ENCODE results near the gene ADK.

Gene ADK

GRCh38 chr10:74231375-74231774 lies 80.4 kb downstream of the ADK start:
- Histone ChIP-seq H3K9me3 (ENCODE audit: control insufficient read depth in 2 of 2, low read length in 2 of 2) (no peaks in the 10 kb centered on the region), H3K27ac (ENCODE audit: low read depth in 2 of 2, low read length in 2 of 2) (no peak overlapping the region), H3K27me3 (ENCODE audit: control insufficient read depth in 2 of 2, insufficient read depth in 2 of 2, low read length in 2 of 2) (no peaks in the 10 kb centered on the region), H3K9ac (ENCODE audit: low read depth in 1 of 2, low read length in 2 of 2) (no peak overlapping the region), H3K4me1 (ENCODE audit: control insufficient read depth in 2 of 2, insufficient read depth in 2 of 2, low read length in 2 of 2) (no peaks in the 10 kb centered on the region), H3K36me3 (ENCODE audit: control insufficient read depth in 2 of 2, insufficient read depth in 2 of 2, low read length in 2 of 2) (no peaks in the 10 kb centered on the region), H3K4me3 (ENCODE audit: low read length in 2 of 2) (no peak overlapping the region)

DNA sequence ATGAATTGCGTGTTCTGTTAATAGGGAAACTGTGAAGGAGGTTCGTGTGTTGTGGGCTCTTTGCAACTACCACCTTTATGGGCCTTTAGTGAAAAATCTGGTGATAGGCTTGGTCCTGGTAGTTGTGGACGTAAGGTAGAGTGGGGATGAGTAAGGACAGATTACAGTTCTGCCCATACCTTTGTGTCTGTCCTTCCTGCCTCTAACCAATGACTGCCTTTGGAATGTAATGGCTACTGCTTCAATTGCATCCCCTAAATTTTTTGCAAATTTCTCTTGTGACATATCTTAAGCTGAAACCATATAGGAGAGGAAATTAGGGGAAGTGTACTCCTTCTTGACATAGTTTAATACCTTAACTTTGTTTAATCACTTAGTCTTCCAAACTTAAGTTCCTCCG lies 82.3 kb downstream of the ADK start:
- H3K9me3 ChIP-seq (ENCODE audit: control insufficient read depth in 2 of 2, low read length in 2 of 2), result no peaks in the 10 kb centered on the region
- H3K27me3 ChIP-seq (ENCODE audit: control insufficient read depth in 2 of 2, insufficient read depth in 2 of 2, low read length in 2 of 2), result no peaks in the 10 kb centered on the region
- no peaks in the 10 kb centered on the region for H3K4me1 ChIP-seq (ENCODE audit: control insufficient read depth in 2 of 2, insufficient read depth in 2 of 2, low read length in 2 of 2)
- no peak overlapping the region for H3K9ac ChIP-seq (ENCODE audit: low read depth in 1 of 2, low read length in 2 of 2)
- H3K36me3 ChIP-seq (ENCODE audit: control insufficient read depth in 2 of 2, insufficient read depth in 2 of 2, low read length in 2 of 2), result no peaks in the 10 kb centered on the region
- no peak overlapping the region for H3K27ac ChIP-seq (ENCODE audit: low read depth in 2 of 2, low read length in 2 of 2)
- H3K4me3 ChIP-seq (ENCODE audit: low read length in 2 of 2), result no peak overlapping the region

DNA sequence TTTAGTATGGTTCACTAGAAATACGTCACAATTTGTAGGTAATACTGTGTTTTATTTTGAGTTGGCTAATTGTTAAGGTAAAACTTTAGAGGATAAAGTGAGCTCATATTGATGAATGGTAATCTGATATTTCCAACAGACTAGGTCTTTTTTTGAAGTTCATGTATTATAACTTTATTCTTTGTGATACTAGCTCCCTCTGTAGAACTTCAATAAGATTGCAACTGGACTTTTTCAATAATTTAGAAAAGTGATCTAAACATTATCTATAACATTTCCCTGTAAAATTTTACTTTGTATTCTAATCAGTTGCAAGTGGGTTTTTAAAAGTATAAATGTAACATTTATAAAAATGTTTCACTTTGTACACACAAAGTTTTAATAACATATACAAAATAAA lies 83.5 kb downstream of the ADK start:
- no peaks in the 10 kb centered on the region for H3K27me3 ChIP-seq (ENCODE audit: control insufficient read depth in 2 of 2, insufficient read depth in 2 of 2, low read length in 2 of 2)
- no peaks in the 10 kb centered on the region for H3K36me3 ChIP-seq (ENCODE audit: control insufficient read depth in 2 of 2, insufficient read depth in 2 of 2, low read length in 2 of 2)
- H3K9me3 ChIP-seq (ENCODE audit: control insufficient read depth in 2 of 2, low read length in 2 of 2), result no peaks in the 10 kb centered on the region
- H3K4me1 ChIP-seq (ENCODE audit: control insufficient read depth in 2 of 2, insufficient read depth in 2 of 2, low read length in 2 of 2), result no peaks in the 10 kb centered on the region
- H3K9ac ChIP-seq (ENCODE audit: low read depth in 1 of 2, low read length in 2 of 2), result no peak overlapping the region
- no peak overlapping the region for H3K27ac ChIP-seq (ENCODE audit: low read depth in 2 of 2, low read length in 2 of 2)
- H3K4me3 ChIP-seq (ENCODE audit: low read length in 2 of 2), result no peak overlapping the region

DNA sequence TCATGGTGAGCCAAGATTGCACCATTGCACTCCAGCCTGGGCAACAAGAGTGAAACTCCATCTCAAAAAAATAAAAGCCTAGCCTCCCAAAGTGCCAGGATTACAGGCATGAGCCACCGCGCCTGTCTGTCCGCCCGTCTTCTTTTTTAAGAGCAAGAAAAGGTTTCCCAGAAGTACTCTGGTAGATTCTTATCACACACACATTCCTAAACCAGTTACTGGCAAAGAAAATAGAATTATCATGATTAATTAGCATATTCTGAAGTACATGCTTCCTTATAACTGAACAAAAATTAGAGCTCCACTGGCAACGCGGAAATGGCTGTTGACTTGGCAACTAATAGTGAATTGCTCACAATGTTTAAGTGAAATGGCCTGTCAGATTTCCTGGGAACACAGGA lies 87.0 kb downstream of the ADK start:
- H3K9ac ChIP-seq (ENCODE audit: low read depth in 1 of 2, low read length in 2 of 2), result no peak overlapping the region
- no peaks in the 10 kb centered on the region for H3K9me3 ChIP-seq (ENCODE audit: control insufficient read depth in 2 of 2, low read length in 2 of 2)
- peaks cover 0 to 4% of the 10 kb centered on the region in 2 donors for H3K36me3 ChIP-seq (ENCODE audit: control insufficient read depth in 2 of 2, insufficient read depth in 2 of 2, low read length in 2 of 2)
- H3K27ac ChIP-seq (ENCODE audit: low read depth in 2 of 2, low read length in 2 of 2), result no peak overlapping the region
- H3K4me1 ChIP-seq (ENCODE audit: control insufficient read depth in 2 of 2, insufficient read depth in 2 of 2, low read length in 2 of 2), result peaks cover 0 to 3% of the 10 kb centered on the region in 2 donors
- no peak overlapping the region for H3K4me3 ChIP-seq (ENCODE audit: low read length in 2 of 2)
- H3K27me3 ChIP-seq (ENCODE audit: control insufficient read depth in 2 of 2, insufficient read depth in 2 of 2, low read length in 2 of 2), result no peaks in the 10 kb centered on the region

GRCh38 chr10:74238516-74238915 lies 87.5 kb downstream of the ADK start:
- peaks cover 0 to 3% of the 10 kb centered on the region in 2 donors for H3K4me1 ChIP-seq (ENCODE audit: control insufficient read depth in 2 of 2, insufficient read depth in 2 of 2, low read length in 2 of 2)
- H3K9ac ChIP-seq (ENCODE audit: low read depth in 1 of 2, low read length in 2 of 2), result no peak overlapping the region
- H3K9me3 ChIP-seq (ENCODE audit: control insufficient read depth in 2 of 2, low read length in 2 of 2), result no peaks in the 10 kb centered on the region
- no peak overlapping the region for H3K4me3 ChIP-seq (ENCODE audit: low read length in 2 of 2)
- H3K27me3 ChIP-seq (ENCODE audit: control insufficient read depth in 2 of 2, insufficient read depth in 2 of 2, low read length in 2 of 2), result no peaks in the 10 kb centered on the region
- no peak overlapping the region for H3K27ac ChIP-seq (ENCODE audit: low read depth in 2 of 2, low read length in 2 of 2)
- H3K36me3 ChIP-seq (ENCODE audit: control insufficient read depth in 2 of 2, insufficient read depth in 2 of 2, low read length in 2 of 2), result peaks cover 0 to 6% of the 10 kb centered on the region in 2 donors

- H3K9ac ChIP-seq (ENCODE audit: low read depth in 1 of 2, low read length in 2 of 2), result no peak overlapping the region
- H3K9me3 ChIP-seq (ENCODE audit: control insufficient read depth in 2 of 2, low read length in 2 of 2), result no peaks in the 10 kb centered on the region
- H3K4me1 ChIP-seq (ENCODE audit: control insufficient read depth in 2 of 2, insufficient read depth in 2 of 2, low read length in 2 of 2), result peaks cover 0 to 3% of the 10 kb centered on the region in 2 donors
- peaks cover 0 to 6% of the 10 kb centered on the region in 2 donors for H3K36me3 ChIP-seq (ENCODE audit: control insufficient read depth in 2 of 2, insufficient read depth in 2 of 2, low read length in 2 of 2)
- H3K4me3 ChIP-seq (ENCODE audit: low read length in 2 of 2), result no peak overlapping the region
- no peak overlapping the region for H3K27ac ChIP-seq (ENCODE audit: low read depth in 2 of 2, low read length in 2 of 2)
- no peaks in the 10 kb centered on the region for H3K27me3 ChIP-seq (ENCODE audit: control insufficient read depth in 2 of 2, insufficient read depth in 2 of 2, low read length in 2 of 2)
Measured at GRCh38 chr10:74243067-74243466, 92.0 kb downstream of the ADK start.

DNA sequence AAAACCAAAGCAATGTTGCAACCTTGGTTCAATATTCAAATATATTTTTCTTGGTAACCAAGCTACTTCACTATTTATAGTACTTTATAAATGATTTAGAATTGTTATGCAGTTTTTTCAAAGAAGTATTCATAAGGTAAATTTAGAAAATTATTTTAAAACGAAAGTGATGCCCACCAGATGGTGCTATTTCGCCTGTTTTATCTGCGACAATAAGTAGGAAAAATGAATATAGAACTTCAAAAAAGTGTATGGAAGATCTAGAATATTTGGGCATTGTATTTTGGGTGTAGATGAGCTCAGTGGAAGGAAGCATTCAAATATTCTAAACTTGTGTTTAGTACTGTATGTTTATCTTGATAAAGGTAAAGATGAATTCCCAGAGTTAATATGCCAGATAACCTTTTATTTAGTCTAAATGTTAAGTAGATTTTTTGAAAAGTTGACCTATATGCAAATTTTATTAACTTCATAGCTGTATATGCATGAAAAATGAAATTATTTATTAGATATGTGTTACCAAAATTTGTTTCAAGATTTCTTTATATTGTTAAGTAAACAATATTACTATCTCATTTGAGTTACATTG lies 93.2 kb downstream of the ADK start:
- H3K4me1 ChIP-seq (ENCODE audit: control insufficient read depth in 2 of 2, insufficient read depth in 2 of 2, low read length in 2 of 2), result peaks cover 0 to 3% of the 10 kb centered on the region in 2 donors
- peaks cover 0 to 6% of the 10 kb centered on the region in 2 donors for H3K36me3 ChIP-seq (ENCODE audit: control insufficient read depth in 2 of 2, insufficient read depth in 2 of 2, low read length in 2 of 2)
- no peak overlapping the region for H3K4me3 ChIP-seq (ENCODE audit: low read length in 2 of 2)
- no peaks in the 10 kb centered on the region for H3K9me3 ChIP-seq (ENCODE audit: control insufficient read depth in 2 of 2, low read length in 2 of 2)
- H3K27ac ChIP-seq (ENCODE audit: low read depth in 2 of 2, low read length in 2 of 2), result no peak overlapping the region
- H3K9ac ChIP-seq (ENCODE audit: low read depth in 1 of 2, low read length in 2 of 2), result no peak overlapping the region
- H3K27me3 ChIP-seq (ENCODE audit: control insufficient read depth in 2 of 2, insufficient read depth in 2 of 2, low read length in 2 of 2), result no peaks in the 10 kb centered on the region

DNA sequence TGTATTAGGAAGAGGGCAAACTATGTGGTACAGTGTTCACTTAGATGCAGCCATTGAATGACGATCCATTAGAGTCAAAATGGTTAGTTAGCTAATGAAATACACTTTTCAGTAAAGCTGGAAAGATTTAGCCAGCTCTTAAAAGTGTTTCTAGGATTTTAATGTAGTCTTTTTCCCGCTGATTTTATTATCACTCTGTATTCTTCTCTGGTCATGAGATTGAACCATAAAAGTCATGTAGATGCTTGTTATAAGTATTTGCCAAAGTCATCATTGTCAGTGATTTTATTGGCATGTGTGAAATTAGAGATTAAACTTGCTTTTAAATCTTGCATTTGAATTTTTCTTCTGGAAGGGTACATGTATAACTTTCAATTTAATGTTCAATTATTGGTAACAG lies 93.8 kb downstream of the ADK start:
- H3K4me3 ChIP-seq (ENCODE audit: low read length in 2 of 2), result no peak overlapping the region
- no peaks in the 10 kb centered on the region for H3K27me3 ChIP-seq (ENCODE audit: control insufficient read depth in 2 of 2, insufficient read depth in 2 of 2, low read length in 2 of 2)
- H3K27ac ChIP-seq (ENCODE audit: low read depth in 2 of 2, low read length in 2 of 2), result no peak overlapping the region
- H3K36me3 ChIP-seq (ENCODE audit: control insufficient read depth in 2 of 2, insufficient read depth in 2 of 2, low read length in 2 of 2), result peaks cover 0 to 6% of the 10 kb centered on the region in 2 donors
- no peak overlapping the region for H3K9ac ChIP-seq (ENCODE audit: low read depth in 1 of 2, low read length in 2 of 2)
- H3K4me1 ChIP-seq (ENCODE audit: control insufficient read depth in 2 of 2, insufficient read depth in 2 of 2, low read length in 2 of 2), result peaks cover 0 to 3% of the 10 kb centered on the region in 2 donors
- no peaks in the 10 kb centered on the region for H3K9me3 ChIP-seq (ENCODE audit: control insufficient read depth in 2 of 2, low read length in 2 of 2)

DNA sequence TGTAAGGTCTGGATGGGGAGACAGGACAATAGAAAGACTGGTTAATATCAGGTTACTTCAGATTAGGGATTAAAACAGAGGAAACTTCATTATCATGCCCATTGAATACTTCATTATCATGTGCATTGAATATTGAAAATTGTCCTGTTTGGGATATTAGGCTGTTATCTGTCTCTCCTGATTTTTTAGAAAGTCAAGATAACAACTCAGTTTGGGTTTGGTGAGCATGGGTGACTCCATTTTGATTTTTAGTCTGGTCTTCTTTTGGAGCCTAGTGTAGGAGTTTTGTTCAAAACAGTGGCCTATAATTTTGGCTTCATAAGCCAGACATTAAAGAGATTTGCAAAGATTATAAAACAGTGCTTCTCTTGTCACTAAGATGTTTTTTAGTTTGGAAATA lies 95.5 kb downstream of the ADK start:
- no peak overlapping the region for H3K4me3 ChIP-seq (ENCODE audit: low read length in 2 of 2)
- H3K36me3 ChIP-seq (ENCODE audit: control insufficient read depth in 2 of 2, insufficient read depth in 2 of 2, low read length in 2 of 2), result peaks cover 0 to 6% of the 10 kb centered on the region in 2 donors
- H3K27ac ChIP-seq (ENCODE audit: low read depth in 2 of 2, low read length in 2 of 2), result no peak overlapping the region
- H3K27me3 ChIP-seq (ENCODE audit: control insufficient read depth in 2 of 2, insufficient read depth in 2 of 2, low read length in 2 of 2), result no peaks in the 10 kb centered on the region
- no peak overlapping the region for H3K9ac ChIP-seq (ENCODE audit: low read depth in 1 of 2, low read length in 2 of 2)
- H3K4me1 ChIP-seq (ENCODE audit: control insufficient read depth in 2 of 2, insufficient read depth in 2 of 2, low read length in 2 of 2), result no peaks in the 10 kb centered on the region
- no peaks in the 10 kb centered on the region for H3K9me3 ChIP-seq (ENCODE audit: control insufficient read depth in 2 of 2, low read length in 2 of 2)

DNA sequence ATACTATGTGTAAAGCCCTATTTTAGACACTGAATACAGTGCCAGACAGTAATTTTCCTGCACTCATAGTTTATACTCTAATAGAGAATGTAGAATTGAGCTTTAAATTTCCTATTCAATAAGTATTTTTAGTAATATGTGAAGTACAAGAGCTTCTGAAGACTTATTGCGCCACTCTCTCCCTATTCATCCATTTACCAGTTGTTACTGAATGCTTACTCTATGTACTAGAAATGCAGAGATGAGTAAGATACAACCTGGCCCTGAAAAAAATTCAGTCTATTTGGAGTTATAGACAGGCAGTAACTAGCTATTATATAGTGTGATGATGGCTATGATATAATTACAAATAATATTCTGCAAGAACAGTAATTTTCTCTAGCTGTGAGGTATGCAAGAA lies 98.8 kb downstream of the ADK start:
- H3K4me3 ChIP-seq (ENCODE audit: low read length in 2 of 2), result no peak overlapping the region
- no peaks in the 10 kb centered on the region for H3K9me3 ChIP-seq (ENCODE audit: control insufficient read depth in 2 of 2, low read length in 2 of 2)
- H3K27ac ChIP-seq (ENCODE audit: low read depth in 2 of 2, low read length in 2 of 2), result no peak overlapping the region
- H3K27me3 ChIP-seq (ENCODE audit: control insufficient read depth in 2 of 2, insufficient read depth in 2 of 2, low read length in 2 of 2), result no peaks in the 10 kb centered on the region
- H3K9ac ChIP-seq (ENCODE audit: low read depth in 1 of 2, low read length in 2 of 2), result no peak overlapping the region
- no peaks in the 10 kb centered on the region for H3K4me1 ChIP-seq (ENCODE audit: control insufficient read depth in 2 of 2, insufficient read depth in 2 of 2, low read length in 2 of 2)
- no peaks in the 10 kb centered on the region for H3K36me3 ChIP-seq (ENCODE audit: control insufficient read depth in 2 of 2, insufficient read depth in 2 of 2, low read length in 2 of 2)

GRCh38 chr10:74255214-74255613 lies 104.2 kb downstream of the ADK start:
- H3K9ac ChIP-seq (ENCODE audit: low read depth in 1 of 2, low read length in 2 of 2), result no peak overlapping the region
- H3K36me3 ChIP-seq (ENCODE audit: control insufficient read depth in 2 of 2, insufficient read depth in 2 of 2, low read length in 2 of 2), result no peaks in the 10 kb centered on the region
- H3K9me3 ChIP-seq (ENCODE audit: control insufficient read depth in 2 of 2, low read length in 2 of 2), result no peaks in the 10 kb centered on the region
- no peak overlapping the region for H3K27ac ChIP-seq (ENCODE audit: low read depth in 2 of 2, low read length in 2 of 2)
- H3K4me3 ChIP-seq (ENCODE audit: low read length in 2 of 2), result no peak overlapping the region
- H3K27me3 ChIP-seq (ENCODE audit: control insufficient read depth in 2 of 2, insufficient read depth in 2 of 2, low read length in 2 of 2), result no peaks in the 10 kb centered on the region
- no peaks in the 10 kb centered on the region for H3K4me1 ChIP-seq (ENCODE audit: control insufficient read depth in 2 of 2, insufficient read depth in 2 of 2, low read length in 2 of 2)

Measured in mucosa of rectum (tissue), 2 donors.